HG03097 (cell line): ENCODE results near the gene DPY19L3.
"Not testable (repeated sequence)": the region's sequence is repeated elsewhere in the genome, so short reads cannot be mapped to it uniquely, and the experiment has no call there.

ENCODE experiments used
- ATAC-seq: cut with Tn5 transposase; IDR thresholded peaks from one replicate; pipeline ENCODE4 v1.9.1; 2021; ENCODE audit not compliant: unreplicated experiment, low FRiP score

DPY19L3 gene

GRCh38 chr19:32438751-32439150, 33.2 kb downstream of the DPY19L3 start:
- no peak for ATAC-seq

DNA sequence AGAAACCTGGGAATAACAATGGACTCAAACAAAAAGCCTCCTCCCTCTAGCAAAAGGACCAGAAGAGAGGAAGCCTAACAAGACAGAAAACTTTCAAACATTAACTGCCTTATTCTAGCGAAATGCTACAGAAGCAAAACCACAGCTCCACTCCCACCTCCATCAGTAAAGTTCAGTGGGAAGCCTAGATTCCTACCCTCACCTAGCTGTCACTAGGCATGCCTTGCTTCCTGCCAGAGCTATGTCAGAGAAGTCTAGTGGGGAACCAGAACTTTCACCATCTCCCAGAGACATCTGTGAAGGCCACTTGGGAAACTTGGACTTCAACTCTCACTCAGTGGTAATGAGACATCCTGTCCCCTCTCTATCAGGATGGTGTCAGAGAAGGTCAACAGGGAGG, 37.1 kb downstream of the DPY19L3 start:
- ATAC-seq = no peak

- not testable (repeated sequence) for ATAC-seq
Observed at GRCh38 chr19:32447534-32447933, 42.0 kb downstream of the DPY19L3 start.

DNA sequence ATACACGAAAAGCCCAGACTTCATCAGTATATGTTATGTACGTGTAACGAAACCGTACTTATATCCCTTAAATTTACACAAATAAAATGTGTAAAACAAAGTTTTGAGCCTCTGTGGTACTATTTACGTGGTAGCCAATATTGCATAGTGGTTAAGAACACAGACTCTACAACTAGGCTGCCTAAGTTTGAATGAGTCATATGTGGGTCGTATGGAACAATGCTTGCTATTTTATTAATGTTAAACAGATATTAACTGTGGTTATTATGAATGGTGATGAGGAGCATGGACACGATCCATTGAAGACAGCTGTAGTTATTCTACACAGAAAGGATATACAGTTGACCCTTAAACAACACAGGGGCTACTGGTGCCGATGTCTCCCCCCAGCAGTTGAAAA, 42.5 kb downstream of the DPY19L3 start:
- no peak for ATAC-seq

DNA sequence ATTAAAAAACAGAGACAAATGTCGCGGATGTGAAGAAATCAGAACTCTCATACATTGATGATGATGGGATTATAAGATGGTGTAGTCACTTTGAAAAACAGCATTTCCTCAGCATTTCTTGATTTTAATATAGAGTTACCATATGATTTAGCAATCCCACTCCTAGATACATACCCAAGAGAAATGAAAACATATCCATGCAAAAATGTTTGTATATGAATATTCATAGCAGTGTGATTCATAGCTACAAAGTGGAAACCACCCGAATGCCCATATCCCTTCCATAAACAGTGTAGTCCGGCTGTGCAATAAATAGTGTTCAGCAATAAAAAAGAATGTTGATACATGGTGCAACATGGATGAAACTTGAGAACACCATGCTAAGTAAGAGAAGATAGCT, 44.6 kb downstream of the DPY19L3 start:
- no peak for ATAC-seq

DNA sequence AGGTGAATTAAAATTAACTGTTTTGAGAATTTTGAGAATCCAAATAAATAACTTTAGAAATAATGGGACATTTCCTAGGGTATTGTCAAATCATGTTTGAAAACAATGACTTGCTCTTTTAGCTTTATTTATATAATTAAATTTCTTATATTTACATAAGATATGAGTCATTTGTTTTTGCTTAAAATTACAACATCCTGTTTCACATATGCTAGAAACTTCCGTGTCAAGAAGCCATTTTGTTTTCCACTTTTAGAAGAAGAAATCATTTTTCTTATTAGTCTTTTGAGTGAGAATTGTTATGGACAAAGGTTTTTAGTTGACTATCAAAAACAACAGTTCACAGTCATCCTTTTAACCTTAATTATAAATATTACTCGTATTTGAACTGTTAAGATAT, 48.2 kb downstream of the DPY19L3 start:
- no peak for ATAC-seq

GRCh38 chr19:32456406-32456805, 50.8 kb downstream of the DPY19L3 start:
- no peak for ATAC-seq

GRCh38 chr19:32457571-32458158, 52.1 kb downstream of the DPY19L3 start:
- ATAC-seq = no peak

DNA sequence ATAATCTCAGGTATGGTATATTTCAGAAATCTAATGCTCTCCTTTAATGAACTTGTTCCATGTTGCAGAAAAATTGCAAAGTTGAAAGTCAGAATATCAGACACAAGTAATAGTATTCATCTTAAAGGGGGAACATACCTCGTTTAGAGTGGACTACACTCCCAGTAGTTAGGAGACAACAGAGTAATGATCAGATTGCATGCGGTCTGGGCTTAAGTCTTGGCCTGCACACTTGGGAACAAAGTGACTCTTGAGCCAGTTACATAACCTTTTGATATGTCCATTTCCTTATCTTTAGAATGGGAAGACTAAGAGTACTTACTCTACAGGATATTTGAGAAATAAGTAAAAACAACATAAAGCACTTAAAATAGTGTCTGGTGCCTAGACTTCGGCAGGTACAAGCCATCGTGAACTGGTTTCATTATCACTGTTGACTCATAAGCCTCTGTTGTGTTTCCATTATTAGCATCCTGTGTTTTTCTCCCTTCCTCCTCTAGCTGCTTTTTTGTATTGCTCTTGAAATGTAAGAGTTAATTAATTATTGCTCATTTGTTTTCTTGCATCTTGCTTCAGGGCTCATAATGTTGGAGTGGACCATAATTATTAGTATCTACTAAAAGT, 53.0 kb downstream of the DPY19L3 start:
- ATAC-seq = peak; percentile 68

DNA sequence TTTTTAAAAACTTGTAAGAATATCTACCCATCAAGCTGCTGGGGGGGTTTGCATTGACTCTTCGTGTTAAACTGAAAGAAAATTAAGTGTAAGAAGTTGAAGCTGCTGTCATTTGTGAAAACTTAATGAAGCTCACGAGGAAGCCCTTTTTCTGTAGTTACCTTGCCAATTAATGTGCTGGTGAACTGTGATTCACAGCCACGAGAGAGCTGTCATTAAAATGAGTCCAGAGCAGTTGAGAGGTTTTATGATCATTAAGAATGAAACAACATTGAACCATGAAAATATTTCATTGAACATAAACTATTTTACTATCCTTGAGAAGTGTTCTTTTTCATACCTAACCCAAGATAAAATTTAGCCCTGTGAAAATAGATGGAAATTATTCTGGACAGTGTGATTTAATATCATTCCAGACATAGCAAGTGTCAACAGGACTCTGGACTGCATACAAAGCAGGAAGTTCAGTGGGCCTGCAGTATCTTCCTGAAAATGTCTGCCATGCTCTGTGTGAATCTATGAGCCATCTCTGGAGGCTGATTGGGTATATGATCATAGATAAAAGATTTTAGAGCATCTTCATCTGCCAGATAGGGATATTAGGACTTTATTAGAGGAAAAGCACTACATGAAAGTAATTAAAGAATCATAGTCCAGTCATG, 53.8 kb downstream of the DPY19L3 start:
- ATAC-seq = no peak

DNA sequence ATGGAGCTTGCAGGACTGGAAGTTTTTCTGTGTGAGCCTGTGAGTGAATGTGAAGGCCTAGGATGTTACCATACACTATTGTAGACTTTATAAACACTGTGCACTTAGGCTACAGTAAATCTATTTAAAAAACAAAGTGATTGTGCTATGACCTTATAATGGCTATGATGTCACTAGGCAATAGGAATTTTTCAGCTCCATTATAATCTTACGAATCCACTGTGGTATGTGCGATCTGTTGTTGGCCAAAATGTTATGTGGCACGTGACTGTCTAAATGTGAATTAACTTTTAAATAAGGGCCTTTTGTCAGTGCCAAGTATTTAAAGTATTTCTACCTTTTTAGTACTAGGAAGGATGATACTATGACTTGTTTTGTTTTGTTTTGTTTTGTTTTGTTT, 54.9 kb downstream of the DPY19L3 start:
- no peak for ATAC-seq

- ATAC-seq = no peak
Observed at GRCh38 chr19:32464279-32464678, 58.7 kb downstream of the DPY19L3 start.

DNA sequence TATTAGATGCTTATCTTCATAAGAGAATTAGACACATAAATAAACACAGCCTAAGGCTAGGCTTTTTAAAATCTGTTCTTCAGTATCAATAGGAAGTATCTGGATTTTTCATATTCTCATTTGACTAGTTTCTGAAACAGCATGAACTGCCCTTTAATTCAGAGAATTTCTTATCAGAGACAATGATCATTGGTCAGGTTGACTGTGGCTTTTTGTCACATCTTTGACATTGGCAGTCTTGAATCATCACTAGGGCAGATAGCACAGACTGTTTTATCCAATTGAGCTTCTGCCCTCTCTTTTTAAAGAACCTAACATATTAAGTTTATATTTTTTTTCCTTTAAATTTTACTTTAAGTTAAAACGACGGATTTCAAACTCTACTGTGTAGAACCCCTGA, 59.6 kb downstream of the DPY19L3 start:
- no peak for ATAC-seq

DNA sequence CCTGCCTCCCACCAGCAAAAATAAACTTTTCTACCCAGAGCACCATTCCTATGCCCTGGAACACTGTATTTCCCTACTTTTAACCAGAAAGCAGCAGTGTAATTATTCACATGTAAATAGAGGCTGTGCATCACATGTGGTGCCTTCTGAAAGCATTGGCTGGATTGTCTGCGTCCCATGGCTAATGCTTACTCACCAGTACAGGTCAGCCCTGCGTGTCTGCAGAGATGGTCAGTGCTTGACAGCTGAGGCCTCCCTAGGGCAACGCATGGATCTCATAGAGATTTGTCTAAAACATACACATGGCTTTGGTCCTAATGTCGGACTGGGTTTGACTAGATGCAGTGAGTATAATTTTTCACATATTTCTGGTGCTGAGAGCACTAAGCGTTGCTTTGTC, 64.2 kb downstream of the DPY19L3 start:
- ATAC-seq = no peak

DNA sequence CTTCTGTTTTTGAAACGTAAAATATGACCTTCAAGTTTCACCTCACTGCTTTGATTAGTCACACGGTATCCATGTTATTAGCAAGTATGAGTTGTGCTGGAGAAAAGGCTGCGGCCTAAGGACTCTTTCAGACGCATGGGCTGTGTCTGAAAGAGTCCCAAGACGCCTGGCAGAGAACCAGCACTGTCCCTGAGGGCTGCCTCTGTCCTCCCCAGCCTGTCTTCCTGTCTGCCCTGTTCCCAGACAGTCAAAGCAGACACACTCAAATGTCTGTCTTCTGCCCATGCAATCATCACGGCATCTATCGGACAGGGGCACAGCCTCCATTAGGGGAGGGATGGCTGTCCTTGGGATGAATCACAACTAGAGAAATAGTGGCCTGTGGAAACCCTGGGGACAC, 65.5 kb downstream of the DPY19L3 start:
- ATAC-seq = no peak

DNA sequence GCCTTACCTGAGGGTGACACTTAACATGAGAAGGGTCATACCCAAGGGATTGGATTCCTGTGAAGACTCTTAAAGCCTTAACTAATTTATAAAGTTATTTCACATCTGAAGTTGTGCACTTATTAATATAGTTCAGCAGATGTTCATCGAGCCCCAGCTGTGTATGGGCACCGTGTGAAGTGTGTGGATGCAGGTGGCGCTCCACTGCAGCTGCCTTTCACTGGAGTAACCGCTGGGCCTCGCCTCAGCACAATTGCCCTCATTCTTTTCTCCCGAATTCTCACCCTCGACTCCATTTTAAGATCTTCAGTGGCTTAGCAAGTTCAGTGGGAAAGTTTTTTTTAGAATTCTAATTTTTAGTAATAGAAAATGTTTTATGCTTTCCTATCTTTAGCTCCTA, 66.2 kb downstream of the DPY19L3 start:
- no peak for ATAC-seq

DNA sequence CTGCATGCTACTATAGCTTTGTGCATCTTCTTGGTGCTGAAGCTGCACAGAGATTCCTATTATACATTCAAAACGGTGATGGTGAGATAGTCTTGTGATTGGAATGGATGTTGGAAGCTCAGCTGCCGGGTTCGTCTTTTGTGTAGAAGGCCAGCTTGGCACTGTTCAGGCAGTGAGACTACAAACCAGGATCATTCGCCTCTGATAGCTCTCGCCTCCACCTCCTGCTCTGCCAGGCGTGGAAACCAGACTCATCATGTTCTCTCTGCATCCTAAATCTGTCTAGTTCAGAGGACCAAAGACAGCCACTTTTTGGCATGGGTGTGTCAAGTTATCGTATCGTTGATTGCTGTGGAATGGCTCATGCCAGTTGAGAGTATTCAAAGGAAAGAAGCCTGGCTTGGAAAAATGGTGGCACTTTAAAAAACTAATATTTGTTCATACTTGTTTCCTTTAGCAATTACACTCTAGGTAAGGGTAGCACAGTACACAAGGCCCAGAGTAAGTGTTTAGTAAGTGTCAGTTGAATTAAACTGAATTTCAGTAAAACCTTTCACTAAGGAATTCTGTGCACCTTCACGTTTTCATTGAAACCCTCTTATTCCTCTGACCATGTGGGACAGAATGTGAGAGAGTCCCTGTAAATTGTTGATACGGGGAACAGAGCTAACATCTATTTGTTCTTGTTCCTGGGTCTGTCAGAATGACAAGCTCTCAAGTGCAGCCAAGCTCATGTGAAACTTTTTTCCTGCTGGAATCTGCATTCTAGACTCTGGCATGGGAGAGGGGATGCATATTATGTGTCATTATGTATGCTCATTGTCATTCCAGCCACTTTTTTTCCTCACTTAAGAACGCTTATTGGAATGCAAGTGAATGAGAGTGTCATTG, 69.8 kb downstream of the DPY19L3 start:
- no peak for ATAC-seq

DNA sequence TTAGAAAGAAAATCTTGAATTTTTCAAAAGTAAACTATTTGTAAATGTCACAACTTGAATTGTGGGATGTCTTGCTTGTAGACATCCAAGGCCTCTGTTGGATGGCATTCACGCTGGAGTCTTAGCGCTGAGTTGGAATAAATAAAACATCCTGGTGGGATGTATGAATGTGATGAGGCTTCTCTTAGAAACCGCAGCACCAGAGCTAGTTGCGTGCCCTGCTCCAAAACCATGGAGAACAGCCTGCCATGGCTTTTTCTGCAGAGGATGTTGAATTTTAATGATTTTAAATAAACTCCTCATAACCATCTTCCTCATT, 70.4 kb downstream of the DPY19L3 start:
- ATAC-seq = no peak

- ATAC-seq = no peak
Observed at GRCh38 chr19:32480321-32480720, 74.8 kb downstream of the DPY19L3 start.

GRCh38 chr19:32483574-32483973, 78.0 kb downstream of the DPY19L3 start:
- ATAC-seq = no peak

GRCh38 chr19:32489971-32490370, 84.4 kb downstream of the DPY19L3 start:
- no peak for ATAC-seq
